B cell (primary cell): ENCODE measurements around the gene WASF1. TPM values are rescaled to one million over a fixed set of nuclear protein-coding genes. Genes with fewer than 3 reads are reported as not detected.

Experiments
- ATAC-seq: fragments of 200-7000 bp; cut with Tn5 transposase; one replicate; pipeline ENCODE4 v1.10.0; 2021; ENCODE audit warnings: low read depth, mild to moderate bottlenecking, moderate number of reproducible peaks, moderate library complexity
- CTCF ChIA-PET: fragments of 350-600 bp; sonication (Branson Sonifier 250); formaldehyde crosslinking; loops from one replicate; lab custom pipeline; 2021; ENCODE audit warnings: antibody characterized with exemption, inconsistent platforms; lab: Charles Lee
- POLR2A ChIA-PET: fragments of 350-600 bp; sonication (Branson Sonifier 250); formaldehyde crosslinking; loops from one replicate; lab custom pipeline; 2021; ENCODE audit warnings: antibody characterized with exemption; lab: Charles Lee
- DNase-seq: peaks from one replicate; pipeline ENCODE4 v3.0.0; 2013
- H2AFZ ChIP-seq: 2 replicates; pipeline ENCODE4 v1.6.1; 2012; ENCODE audit warnings: mild to moderate bottlenecking, low read depth, low read length; ENCODE audit not compliant: insufficient read depth, poor library complexity, severe bottlenecking
- H3K27ac ChIP-seq, 2 donors: 1 replicate in 1 of 2; 2 replicates in 1 of 2; pipeline ENCODE4 v1.5.1; 2012 to 2013; ENCODE audit warnings: low read length in 2 of 2, mild to moderate bottlenecking in 2 of 2, moderate library complexity in 1 of 2
- H3K27me3 ChIP-seq, 4 experiments: fragments of 200-600 bp in 1 of 4; sonication (generic) in 1 of 4; replicated peaks in 1 of 4; 1 replicate in 2 of 4; 2 replicates in 2 of 4; pipeline versions ENCODE4 v1.6.1 to v1.7.0; 2013 to 2016; ENCODE audit warnings: low read length in 3 of 4, mild to moderate bottlenecking in 2 of 4, mixed read lengths in 1 of 4, moderate library complexity in 1 of 4; ENCODE audit not compliant: insufficient read depth in 4 of 4, control insufficient read depth in 3 of 4; ENCODE audit errors: control extremely low read depth in 1 of 4
- H3K36me3 ChIP-seq, 2 experiments: replicated peaks in 1 of 2; 1 replicate in 1 of 2; 2 replicates in 1 of 2; pipeline versions ENCODE4 v1.6.1 to v1.7.1; 2013; ENCODE audit warnings: low read length in 1 of 2; ENCODE audit not compliant: insufficient read depth in 2 of 2, control insufficient read depth in 1 of 2; ENCODE audit errors: control extremely low read depth in 1 of 2, extremely low read depth in 1 of 2
- H3K4me1 ChIP-seq, 2 donors: fragments of 200-600 bp in 1 of 2; sonication (generic) in 1 of 2; 1 replicate in 1 of 2; 2 replicates in 1 of 2; pipeline versions ENCODE4 v1.5.1 to v1.6.1; 2013 to 2017; ENCODE audit warnings: low read length in 2 of 2; ENCODE audit not compliant: control insufficient read depth in 2 of 2, insufficient read depth in 2 of 2
- H3K4me2 ChIP-seq: replicated peaks from 2 replicates; pipeline ENCODE3; 2012; ENCODE audit warnings: mild to moderate bottlenecking, low read depth, low read length; ENCODE audit not compliant: poor library complexity, severe bottlenecking
- H3K4me3 ChIP-seq, 5 experiments: fragments of 200-600 bp in 1 of 5; sonication (generic) in 1 of 5; 1 replicate in 3 of 5; 2 replicates in 2 of 5; pipeline versions ENCODE4 v1.5.1 to v1.7.0; 2011 to 2016; ENCODE audit warnings: low read length in 4 of 5, mild to moderate bottlenecking in 4 of 5, low read depth in 2 of 5, control low read depth in 1 of 5, moderate library complexity in 1 of 5; ENCODE audit not compliant: insufficient read depth in 1 of 5; ENCODE audit errors: control extremely low read depth in 1 of 5, extremely low read depth in 1 of 5
- H3K79me2 ChIP-seq: fragments of 200-600 bp; sonication (generic); one replicate; pipeline ENCODE4 v1.6.0; 2016; ENCODE audit warnings: low read length; ENCODE audit not compliant: control insufficient read depth, insufficient read depth
- H3K9ac ChIP-seq: fragments of 200-600 bp; sonication (generic); 2 replicates; pipeline ENCODE4 v1.6.1; 2017; ENCODE audit warnings: mild to moderate bottlenecking, low read length, moderate library complexity
- H3K9me3 ChIP-seq, 3 donors: one replicate each; pipeline versions ENCODE4 v1.6.1 to v1.7.1; 2013; ENCODE audit warnings: low read length in 2 of 3; ENCODE audit not compliant: control insufficient read depth in 2 of 3, insufficient read depth in 1 of 3; ENCODE audit errors: control extremely low read depth in 1 of 3
- H4K20me1 ChIP-seq: 2 replicates; pipeline ENCODE4 v1.6.0; 2012; ENCODE audit warnings: mild to moderate bottlenecking, low read length; ENCODE audit not compliant: insufficient read depth, control insufficient read depth, poor library complexity, severe bottlenecking
- H3K27ac Mint-ChIP-seq: one replicate; pipeline ENCODE4 v1.8.0; 2021; ENCODE audit warnings: mixed read lengths
- H3K27me3 Mint-ChIP-seq: one replicate; pipeline ENCODE4 v1.8.0; 2021; ENCODE audit warnings: mixed read lengths
- H3K4me1 Mint-ChIP-seq: one replicate; pipeline ENCODE4 v1.8.0; 2021; ENCODE audit warnings: mixed read lengths
- H3K4me3 Mint-ChIP-seq: one replicate; pipeline ENCODE4 v1.8.0; 2021; ENCODE audit warnings: mixed read lengths
- H3K9me3 Mint-ChIP-seq: one replicate; pipeline ENCODE4 v1.8.0; 2022; ENCODE audit warnings: mixed read lengths; ENCODE audit not compliant: insufficient read depth
- CTCF ChIP-seq: fragments of 200-600 bp; IDR thresholded peaks from one replicate; pipeline ENCODE4 v1.8.0; 2022; ENCODE audit warnings: antibody characterized with exemption, mild to moderate bottlenecking
- EZH2 ChIP-seq: IDR thresholded peaks from 2 replicates; pipeline ENCODE4 v1.6.1; 2012; ENCODE audit warnings: borderline replicate concordance, low read depth, mild to moderate bottlenecking, moderate library complexity, low read length; ENCODE audit not compliant: insufficient read depth, poor library complexity, severe bottlenecking
- WGBS: methylation state at CpG from one replicate; pipeline ENCODE4 v1.1.5; 2013; ENCODE audit warnings: missing lambda C conversion rate; ENCODE audit not compliant: insufficient coverage; 5-methylcytosine and 5-hydroxymethylcytosine counted together
- intact Hi-C: fragments of 100-400 bp; cut with micrococcal nuclease; formaldehyde crosslinking; loops from one replicate; pipeline ENCODE4 v1.10.0; 2022
- polyA plus RNA-seq: library from polyadenylated mRNA; depleted of rRNA; stranded (reverse); fragments of >200 nt; gene quantifications from 2 replicates; pipeline ENCODE4 v1.2.3, GENCODE V29; 2012
- total RNA-seq, 2 donors: library from RNA; stranded (reverse); fragments of 120-200 nt in 1 of 2; gene quantifications; 1 replicate in 1 of 2; 2 replicates in 1 of 2; pipeline versions ENCODE4 v1.2.3 to v1.2.4, GENCODE V29; 2013 to 2022

Gene WASF1
- total and polyA plus RNA-seq, 2 donors (not counting 1 experiment from before 2014, with no cell fraction given), result 8.6 to 10.8 TPM

- H3K27ac Mint-ChIP-seq, result no peak overlapping the region
- Histone ChIP-seq H3K4me2 (no peak overlapping the region), H3K27ac (no peak overlapping the region), H3K27me3 (no peaks in the 10 kb centered on the region), H4K20me1 (no peaks in the 10 kb centered on the region), H2AFZ (no peak overlapping the region), H3K9ac (no peak overlapping the region), H3K4me1 (no peaks in the 10 kb centered on the region), H3K4me3 (no peak overlapping the region), H3K36me3 (no peaks in the 10 kb centered on the region), H3K79me2 (no peaks in the 10 kb centered on the region), H3K9me3 (no peaks in the 10 kb centered on the region)
- ATAC-seq (no peak), DNase-seq (no peak)
- TF ChIP-seq CTCF, result no peak
- TF ChIP-seq EZH2, result no peak
- ChIA-PET CTCF (no interaction called here), POLR2A (no interaction called here)
- intact Hi-C loops, result no loop called here
- no peaks in the 10 kb centered on the region for H3K27me3 Mint-ChIP-seq
- peaks cover 4% of the 10 kb centered on the region for H3K4me1 Mint-ChIP-seq
- no peak overlapping the region for H3K4me3 Mint-ChIP-seq
- H3K9me3 Mint-ChIP-seq, result no peaks in the 10 kb centered on the region
Observed at GRCh38 chr6:110089323-110089722, 90.1 kb downstream of the WASF1 start.

GRCh38 chr6:110085285-110085684 lies 94.2 kb downstream of the WASF1 start:
- H3K4me1 Mint-ChIP-seq, result peaks cover 10% of the 10 kb centered on the region

More at GRCh38 chr6:110085285-110085684, 94.2 kb downstream of the WASF1 start:
- Mint-ChIP-seq H3K4me3 (no peak overlapping the region), H3K9me3 (no peaks in the 10 kb centered on the region), H3K27ac (no peak overlapping the region), H3K27me3 (no peaks in the 10 kb centered on the region)
- no peaks in the 10 kb centered on the region for H3K79me2 ChIP-seq
- no peaks in the 10 kb centered on the region for H3K27me3 ChIP-seq
- H3K9ac ChIP-seq, result no peak overlapping the region
- no peak overlapping the region for H3K4me3 ChIP-seq
- DNase-seq (no peak), ATAC-seq (no peak)
- no peak overlapping the region for H3K4me2 ChIP-seq
- H3K4me1 ChIP-seq, result peaks cover 2 to 3% of the 10 kb centered on the region in 2 donors
- H2AFZ ChIP-seq, result no peak overlapping the region
- ChIA-PET POLR2A (no interaction called here), CTCF (interaction anchor here (1.7 kb wide), 1 partner anchor 45 kb away, joined by 5 read pairs; no protein-coding TSS in a partner anchor)
- H3K27ac ChIP-seq, result no peak overlapping the region
- intact Hi-C loops, result no loop called here
- H3K36me3 ChIP-seq, result no peaks in the 10 kb centered on the region
- TF ChIP-seq CTCF (no peak), EZH2 (no peak)
- H3K9me3 ChIP-seq, result no peaks in the 10 kb centered on the region
- no peaks in the 10 kb centered on the region for H4K20me1 ChIP-seq
- 100% methylated on average over 1 of the region's 2 CpGs for WGBS
